Common myeloid progenitor, CD34-positive (primary cell): ENCODE results near the gene NCKAP5L.

ENCODE experiments used
- CTCF ChIA-PET: fragments of 350-600 bp; sonication (Branson Sonifier 250); formaldehyde crosslinking; loops from one replicate; lab custom pipeline; 2021; ENCODE audit warnings: antibody characterized with exemption; lab: Charles Lee
- POLR2A ChIA-PET: fragments of 350-600 bp; sonication (Branson Sonifier 250); formaldehyde crosslinking; loops from one replicate; lab custom pipeline; 2021; ENCODE audit warnings: antibody characterized with exemption; lab: Charles Lee
- DNase-seq, 3 donors: peaks; one replicate each; pipeline versions ENCODE4 v3.0.0 to v3.0.0-alpha.2; 2013
- H3K27ac ChIP-seq, 2 experiments: 1 replicate in 1 of 2; 2 replicates in 1 of 2; pipeline ENCODE4 v1.7.0; 2013; ENCODE audit warnings: inconsistent platforms in 2 of 2, low read length in 2 of 2, mild to moderate bottlenecking in 2 of 2, low read depth in 1 of 2, moderate library complexity in 1 of 2; ENCODE audit not compliant: severe bottlenecking in 2 of 2, insufficient read depth in 1 of 2, poor library complexity in 1 of 2
- H3K27me3 ChIP-seq, 5 experiments: replicated peaks in 2 of 5; 1 replicate in 3 of 5; 2 replicates in 2 of 5; pipeline versions ENCODE4 v1.6.1 to v1.7.0; 2013; ENCODE audit warnings: low read length in 4 of 5, mild to moderate bottlenecking in 2 of 5, moderate library complexity in 2 of 5, inconsistent platforms in 1 of 5; ENCODE audit not compliant: insufficient read depth in 5 of 5, control insufficient read depth in 4 of 5
- H3K36me3 ChIP-seq, 4 experiments: 1 replicate in 2 of 4; 2 replicates in 2 of 4; pipeline versions ENCODE4 v1.6.1 to v1.7.0; 2013; ENCODE audit warnings: low read length in 3 of 4, control low read depth in 1 of 4, mild to moderate bottlenecking in 1 of 4; ENCODE audit not compliant: control insufficient read depth in 4 of 4, insufficient read depth in 4 of 4
- H3K4me1 ChIP-seq, 4 experiments: 1 replicate in 3 of 4; 2 replicates in 1 of 4; pipeline versions ENCODE4 v1.6.1 to v1.7.1; 2013; ENCODE audit warnings: low read length in 3 of 4, mild to moderate bottlenecking in 3 of 4, control low read depth in 1 of 4, inconsistent platforms in 1 of 4, moderate library complexity in 1 of 4; ENCODE audit not compliant: control insufficient read depth in 4 of 4, insufficient read depth in 4 of 4; ENCODE audit errors: control extremely low read depth in 1 of 4
- H3K4me3 ChIP-seq, 7 experiments: 1 replicate in 4 of 7; 2 replicates in 3 of 7; pipeline versions ENCODE4 v1.5.1 to v1.7.0; 2013; ENCODE audit warnings: mild to moderate bottlenecking in 7 of 7, low read length in 6 of 7, moderate library complexity in 6 of 7, inconsistent platforms in 2 of 7, low read depth in 2 of 7, control low read depth in 1 of 7; ENCODE audit not compliant: insufficient read depth in 4 of 7, control insufficient read depth in 1 of 7; ENCODE audit errors: extremely low read depth in 1 of 7
- H3K9me3 ChIP-seq, 5 experiments: 1 replicate in 4 of 5; 2 replicates in 1 of 5; pipeline versions ENCODE4 v1.6.1 to v1.7.1; 2013; ENCODE audit warnings: low read length in 4 of 5, mild to moderate bottlenecking in 2 of 5, inconsistent platforms in 1 of 5, low read depth in 1 of 5, moderate library complexity in 1 of 5; ENCODE audit not compliant: control insufficient read depth in 4 of 5, insufficient read depth in 2 of 5; ENCODE audit errors: control extremely low read depth in 1 of 5
- WGBS: methylation state at CpG from one replicate; pipeline ENCODE4 v1.1.5; 2013; ENCODE audit not compliant: insufficient coverage; 5-methylcytosine and 5-hydroxymethylcytosine counted together

The NCKAP5L gene

GRCh38 chr12:49819786-49820185 is 8.4 kb downstream of the NCKAP5L start:
- ChIA-PET POLR2A (no interaction called here), CTCF (interaction anchor here (1.2 to 3.6 kb wide), 4 partner anchors 8 to 63 kb away, joined by 4 to 26 read pairs (median 4); no protein-coding TSS in a partner anchor)
- H3K4me3 ChIP-seq = no peak overlapping the region
- peaks cover 0 to 11% (median 11%) of the 10 kb centered on the region in 4 experiments for H3K36me3 ChIP-seq
- WGBS = 97% methylated on average over 2 of the region's 2 CpGs
- H3K9me3 ChIP-seq = no peaks in the 10 kb centered on the region
- H3K27ac ChIP-seq = no peak overlapping the region
- DNase-seq = no peak
- no peaks in the 10 kb centered on the region for H3K27me3 ChIP-seq
- H3K4me1 ChIP-seq = peaks cover 3 to 31% (median 18%) of the 10 kb centered on the region in 4 experiments

DNA sequence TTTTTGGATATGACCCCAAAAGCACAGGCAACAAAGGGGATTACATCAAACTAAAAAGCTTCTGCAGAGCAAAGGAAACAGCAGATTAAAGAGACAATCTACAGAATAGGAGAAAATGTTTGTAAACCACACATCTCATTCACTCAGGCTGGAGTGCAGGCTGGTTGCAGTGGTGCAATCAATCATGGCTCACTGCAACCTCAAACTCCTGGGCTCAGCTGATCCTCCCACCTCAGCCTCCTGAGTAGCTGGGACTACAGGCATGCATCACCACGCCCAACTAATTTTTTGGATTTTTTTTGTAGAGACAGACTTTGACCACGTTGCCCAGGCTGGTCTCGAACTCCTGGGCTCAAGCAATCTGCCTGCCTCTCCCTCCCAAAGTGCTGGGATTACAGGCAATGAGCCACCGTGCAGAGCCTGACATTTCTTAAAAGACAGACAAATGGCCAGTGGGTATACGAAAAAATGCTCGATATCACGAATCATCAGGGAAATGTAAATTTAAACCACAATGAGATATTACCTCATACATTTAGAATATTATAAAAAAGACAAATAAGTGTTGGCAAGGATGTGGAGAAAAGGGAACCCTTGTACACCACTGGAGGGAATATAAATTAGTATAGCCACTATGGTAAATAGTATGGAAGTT is 9.8 kb downstream of the NCKAP5L start:
- WGBS = 89% methylated on average over 3 of the region's 7 CpGs
- CTCF ChIA-PET = interaction anchor here (1.3 kb wide), 1 partner anchor 10 kb away, joined by 4 read pairs; no protein-coding TSS in a partner anchor

DNA sequence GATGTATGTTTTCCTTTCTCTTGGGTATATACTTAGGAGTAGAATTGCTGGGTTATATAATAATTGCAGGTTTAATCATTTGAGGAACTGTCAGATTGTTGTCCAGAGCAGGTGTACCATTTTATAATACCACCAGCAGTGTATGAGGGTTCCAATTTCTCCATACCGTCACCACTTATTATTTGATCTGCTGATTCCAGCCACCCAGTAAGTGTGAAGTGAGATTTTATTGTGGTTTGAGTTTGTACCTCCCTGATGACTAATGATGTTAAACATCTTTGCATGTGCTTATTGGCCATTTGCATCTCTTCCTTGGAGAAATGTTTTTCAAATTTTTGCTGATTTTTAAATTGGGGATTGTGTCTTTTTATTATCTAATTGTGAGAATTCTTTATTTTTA is 15.1 kb downstream of the NCKAP5L start:
- Histone ChIP-seq H3K27ac (no peak overlapping the region), H3K36me3 (peaks cover 0 to 11% (median 4%) of the 10 kb centered on the region in 4 experiments), H3K27me3 (no peaks in the 10 kb centered on the region), H3K9me3 (no peaks in the 10 kb centered on the region), H3K4me1 (peaks cover 0 to 20% (median 0%) of the 10 kb centered on the region in 4 experiments), H3K4me3 (no peak overlapping the region)
- no peak for DNase-seq
- ChIA-PET POLR2A (no interaction called here), CTCF (no interaction called here)
- no CpG with 5 or more reads among the region's 1 CpG for WGBS

More for the DNA sequence above, 9.8 kb downstream of the NCKAP5L start:
- POLR2A ChIA-PET = no interaction called here
- H3K27ac ChIP-seq = no peak overlapping the region
- H3K9me3 ChIP-seq = no peaks in the 10 kb centered on the region
- no peak overlapping the region for H3K4me3 ChIP-seq
- DNase-seq = no peak
- peaks cover 0 to 19% (median 12%) of the 10 kb centered on the region in 4 experiments for H3K4me1 ChIP-seq
- peaks cover 0 to 11% (median 11%) of the 10 kb centered on the region in 4 experiments for H3K36me3 ChIP-seq
- no peaks in the 10 kb centered on the region for H3K27me3 ChIP-seq

DNA sequence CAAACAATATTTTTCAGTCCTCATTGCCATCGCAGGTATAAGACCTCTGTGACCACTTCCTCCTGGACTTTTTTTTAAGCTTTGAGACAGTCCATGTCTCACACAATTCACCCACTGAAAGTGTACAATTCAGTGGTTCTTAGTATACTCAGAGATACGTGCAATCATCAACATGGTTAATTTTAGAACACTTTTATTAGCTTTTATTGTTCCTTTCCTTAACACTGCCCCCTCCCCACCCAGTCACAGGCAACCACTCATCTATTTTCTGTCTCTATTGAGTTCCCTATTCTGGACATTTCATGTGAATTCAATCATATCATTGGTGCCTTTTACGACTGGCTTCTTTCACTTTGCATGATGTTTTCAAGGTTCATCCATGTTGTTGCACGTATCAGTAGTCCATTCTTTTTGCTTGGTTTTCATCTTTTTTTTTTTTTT is 16.2 kb downstream of the NCKAP5L start:
- no peak for DNase-seq
- Histone ChIP-seq H3K27ac (no peak overlapping the region), H3K27me3 (no peaks in the 10 kb centered on the region), H3K4me3 (no peak overlapping the region), H3K9me3 (no peaks in the 10 kb centered on the region), H3K4me1 (peaks cover 0 to 20% (median 0%) of the 10 kb centered on the region in 4 experiments), H3K36me3 (peaks cover 0 to 15% (median 8%) of the 10 kb centered on the region in 4 experiments)
- WGBS = 74% methylated on average over 3 of the region's 4 CpGs
- POLR2A ChIA-PET = interaction anchor here (0.9 kb wide), 1 partner anchor 19 kb away, joined by 3 read pairs; no protein-coding TSS in a partner anchor
- CTCF ChIA-PET = interaction anchor here (1.1 to 1.9 kb wide), 5 partner anchors 8 to 71 kb away, joined by 3 to 9 read pairs (median 3); no protein-coding TSS in a partner anchor

GRCh38 chr12:49811136-49811535 is 17.1 kb downstream of the NCKAP5L start:
- Histone ChIP-seq H3K4me1 (peaks cover 0 to 20% (median 0%) of the 10 kb centered on the region in 4 experiments), H3K36me3 (peaks cover 0 to 15% (median 9%) of the 10 kb centered on the region in 4 experiments), H3K27ac (no peak overlapping the region), H3K27me3 (no peaks in the 10 kb centered on the region), H3K4me3 (no peak overlapping the region), H3K9me3 (no peaks in the 10 kb centered on the region)
- ChIA-PET POLR2A (interaction anchor here (0.9 to 1.2 kb wide), 3 partner anchors 14 to 20 kb away, joined by 3 to 4 read pairs (median 4); partner anchors contain the start of gene NCKAP5L), CTCF (interaction anchor here (0.8 to 1.9 kb wide), 6 partner anchors 9 to 70 kb away, joined by 3 to 9 read pairs (median 4); no protein-coding TSS in a partner anchor)
- WGBS = 100% methylated on average over 3 of the region's 5 CpGs
- no peak for DNase-seq

DNA sequence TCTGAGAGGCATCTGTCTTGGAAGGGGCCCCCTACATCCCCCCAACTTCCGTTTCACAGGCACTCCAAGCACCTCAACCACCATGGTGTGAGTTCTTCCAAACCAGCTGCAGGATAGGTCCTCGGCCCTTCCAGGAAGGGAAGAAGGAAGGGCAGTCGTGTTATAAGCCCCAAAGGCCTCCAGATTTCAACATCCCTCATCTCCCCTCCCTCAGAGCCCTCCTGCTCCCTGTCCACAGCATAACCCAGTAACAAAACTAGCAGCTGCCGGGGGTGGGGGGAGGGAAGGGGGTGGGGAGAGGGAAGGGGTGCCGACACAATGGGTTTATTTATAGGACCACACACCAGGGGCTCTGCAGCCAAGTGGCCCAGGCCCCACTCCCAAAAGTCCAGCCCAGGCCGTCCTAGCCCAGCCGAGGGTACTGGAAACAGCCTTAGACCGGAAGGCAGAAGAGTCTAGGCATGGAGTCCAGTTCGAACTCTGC is 18.3 kb downstream of the NCKAP5L start:
- ChIA-PET CTCF (interaction anchor here (0.8 to 1.9 kb wide), 3 partner anchors 15 to 32 kb away, joined by 3 to 9 read pairs (median 3); no protein-coding TSS in a partner anchor), POLR2A (interaction anchor here (0.6 to 1.2 kb wide), 3 partner anchors 18 to 108 kb away, joined by 3 to 5 read pairs (median 4); partner anchors contain the start of gene NCKAP5L)
- no peak for DNase-seq
- WGBS = 87% methylated on average over 6 of the region's 9 CpGs
- peaks cover 4 to 21% (median 10%) of the 10 kb centered on the region in 4 experiments for H3K36me3 ChIP-seq
- H3K9me3 ChIP-seq = no peaks in the 10 kb centered on the region
- H3K27ac ChIP-seq = no peak overlapping the region
- H3K27me3 ChIP-seq = no peaks in the 10 kb centered on the region
- H3K4me1 ChIP-seq = peaks cover 0 to 20% (median 0%) of the 10 kb centered on the region in 4 experiments
- no peak overlapping the region for H3K4me3 ChIP-seq
